Activated CD4-positive, alpha-beta T cell treated with anti-CD3 and anti-CD28 coated beads, Interleukin-2, amount 50 U/mL, for 48 hours (primary cell): ENCODE results near the gene NLRC5.
"Not testable (repeated sequence)": the region's sequence is repeated elsewhere in the genome, so short reads cannot be mapped to it uniquely, and the experiment has no call there.

Source experiments
- DNase-seq, 2 experiments: peaks; one replicate each; pipeline ENCODE4 v3.0.0-alpha.2; 2020

The NLRC5 gene

DNA sequence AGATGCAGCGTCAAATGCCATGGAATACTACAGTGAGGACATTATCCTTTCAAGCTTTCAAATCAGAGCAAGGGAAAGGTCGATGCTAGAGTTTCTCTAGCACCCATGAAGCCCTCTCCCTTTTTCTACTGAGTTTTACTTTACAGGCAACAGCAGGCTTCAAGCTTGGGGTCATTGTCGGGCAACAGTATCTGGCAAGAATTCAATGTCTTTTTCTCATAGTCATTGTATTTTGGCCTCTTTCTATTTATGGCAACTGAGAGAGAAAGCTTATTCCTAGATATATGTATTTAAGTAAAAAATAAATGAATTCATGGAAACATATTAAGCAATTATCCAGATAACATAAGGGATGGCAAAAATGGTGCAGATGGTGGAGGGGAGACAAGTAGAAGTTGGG lies 28.0 kb upstream of the NLRC5 start:
- no peak for DNase-seq

DNA sequence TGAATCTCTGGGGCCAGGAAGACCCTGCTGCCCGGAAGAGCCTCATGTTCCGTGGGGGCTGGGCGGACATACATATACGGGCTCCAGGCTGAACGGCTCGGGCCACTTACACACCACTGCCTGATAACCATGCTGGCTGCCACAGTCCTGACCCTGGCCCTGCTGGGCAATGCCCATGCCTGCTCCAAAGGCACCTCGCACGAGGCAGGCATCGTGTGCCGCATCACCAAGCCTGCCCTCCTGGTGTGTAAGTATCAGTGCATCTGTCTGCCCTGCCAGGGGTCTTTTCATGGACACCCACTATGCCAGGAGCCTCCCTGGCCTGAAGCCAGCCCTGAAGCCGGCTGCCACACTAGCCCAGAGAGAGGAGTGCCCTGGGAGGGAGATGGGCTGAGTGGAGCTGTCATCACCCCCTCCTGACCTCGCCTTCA lies 27.5 kb upstream of the NLRC5 start, which contains the start of gene CETP:
CETP (plus strand) TSS at position 100 of the 431 bp plus-strand sequence; CDS start at position 130, 30 bp downstream.
- no peak for DNase-seq

DNA sequence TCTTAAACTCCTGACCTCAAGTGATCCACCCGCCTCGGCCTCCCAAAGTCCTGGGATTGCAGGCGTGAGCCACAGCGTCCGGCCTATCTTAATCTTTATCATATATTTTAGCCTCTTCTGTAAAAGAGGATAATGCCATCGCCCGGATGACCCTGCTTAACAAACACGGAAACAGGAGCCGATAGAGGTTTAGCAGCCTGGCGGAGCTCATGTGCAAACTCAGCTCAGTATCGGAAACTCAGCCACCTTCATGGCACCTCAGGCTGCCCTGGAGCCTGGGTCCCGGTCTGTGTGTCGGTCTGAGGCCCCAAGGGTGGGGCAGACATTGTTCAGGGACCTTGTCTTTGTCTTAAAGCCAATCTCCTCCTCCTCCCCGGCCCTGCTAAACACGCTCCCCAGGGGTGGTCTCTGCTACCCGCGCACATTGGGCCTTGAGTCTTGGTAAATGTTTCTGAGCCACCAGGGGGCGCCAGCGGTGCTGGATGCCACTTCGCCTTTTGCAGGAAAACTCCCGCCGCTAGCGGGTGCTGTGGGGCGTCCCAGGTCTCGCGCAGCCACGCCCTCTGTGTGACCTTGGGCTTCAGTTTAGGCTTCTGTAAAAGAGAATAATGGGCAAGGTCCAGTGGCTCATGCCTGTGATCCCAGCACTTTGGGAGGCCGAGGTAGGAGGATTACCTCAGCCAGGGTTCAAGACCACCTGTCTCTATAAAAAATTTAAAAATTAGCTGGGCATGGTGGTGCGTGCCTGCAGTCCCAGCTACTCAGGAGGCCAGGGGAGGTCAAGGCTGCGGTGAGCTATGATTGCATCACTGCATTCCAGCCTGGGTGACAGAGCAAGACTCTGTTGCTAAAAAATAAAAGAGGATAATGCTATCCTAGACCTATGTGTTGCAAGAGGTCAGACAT lies 24.9 kb upstream of the NLRC5 start:
- peak; percentile 99 for DNase-seq

DNA sequence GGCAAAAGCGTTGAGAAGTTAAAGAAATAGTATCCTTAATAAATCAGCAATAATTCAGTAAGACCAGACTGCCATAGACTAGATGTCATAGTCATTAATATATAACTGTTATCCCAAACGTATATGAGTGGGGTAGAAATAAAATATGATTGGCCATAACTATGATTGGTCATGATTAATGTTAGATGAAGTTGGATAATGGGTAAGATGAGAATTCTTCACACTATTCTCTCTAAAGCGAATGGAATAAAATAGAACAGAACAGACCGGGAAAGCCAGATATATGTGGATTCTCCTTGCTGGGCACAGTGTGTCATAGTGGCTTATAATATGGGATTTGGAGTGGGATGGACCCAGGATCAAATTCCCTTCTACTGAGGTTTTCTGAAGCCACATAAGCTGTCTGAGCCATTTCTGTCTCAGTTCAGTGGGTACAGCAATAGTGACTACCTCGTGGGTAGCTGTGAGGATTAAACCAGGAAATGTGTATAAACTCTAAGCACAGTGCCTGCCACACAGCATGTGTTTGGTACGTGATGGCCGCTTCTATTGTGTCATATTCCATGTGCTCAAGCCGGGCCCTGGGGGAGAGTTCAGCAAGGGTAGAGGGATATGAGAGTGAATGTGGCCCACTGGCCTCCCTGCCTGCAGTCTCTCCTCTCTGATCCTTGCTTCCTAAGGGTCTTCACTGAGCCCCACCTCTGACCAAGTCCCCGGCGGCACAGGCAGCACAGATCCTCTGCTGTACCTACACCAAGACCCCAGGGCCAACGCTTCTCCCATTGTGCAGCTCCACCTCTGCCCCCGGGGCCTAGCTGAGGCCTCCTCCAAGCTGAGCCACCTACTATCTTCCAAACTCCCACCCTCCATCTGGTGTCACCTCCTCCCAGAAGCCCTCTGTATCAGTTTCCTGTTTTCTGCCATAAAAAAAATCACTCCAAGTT lies 23.9 kb upstream of the NLRC5 start:
- DNase-seq = no peak

DNA sequence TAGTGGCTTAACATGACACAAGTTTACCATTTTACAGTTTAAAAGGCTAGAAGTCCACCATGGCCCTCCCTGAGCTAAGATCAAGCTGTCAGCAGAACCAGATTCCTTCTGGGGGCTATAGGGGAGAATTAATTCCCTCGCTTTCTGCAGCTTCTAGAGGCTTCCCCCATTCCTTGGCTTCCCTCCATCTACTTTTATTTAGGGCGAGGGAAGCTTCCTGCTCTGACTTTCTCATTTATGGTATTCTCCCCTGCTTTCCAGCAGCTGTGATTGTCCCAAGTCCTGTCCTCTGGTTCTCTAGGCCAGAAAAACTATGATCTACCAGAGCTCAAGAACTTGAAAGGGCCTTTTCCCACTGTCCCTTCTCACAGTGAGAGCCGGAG lies 23.3 kb upstream of the NLRC5 start:
- no peak for DNase-seq

DNA sequence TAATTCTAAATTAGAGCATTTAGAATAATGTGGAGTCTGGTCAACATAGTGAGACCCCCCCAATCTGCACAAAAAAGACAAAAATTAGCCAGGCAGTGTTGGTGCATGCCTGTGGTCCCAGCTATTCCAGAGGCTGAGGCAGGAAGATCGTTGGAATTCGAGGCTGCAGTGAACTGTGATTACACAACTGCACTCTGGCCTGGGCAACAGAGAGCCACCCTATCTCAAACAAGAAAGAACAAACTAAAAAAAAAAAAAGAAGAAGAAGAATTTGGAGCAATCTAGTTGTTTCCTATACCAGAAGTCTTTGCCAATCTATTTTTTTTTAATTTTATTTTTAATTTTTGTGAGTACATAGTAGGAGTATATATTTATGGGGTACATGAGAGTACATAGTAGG lies 21.6 kb upstream of the NLRC5 start:
- no peak for DNase-seq

DNA sequence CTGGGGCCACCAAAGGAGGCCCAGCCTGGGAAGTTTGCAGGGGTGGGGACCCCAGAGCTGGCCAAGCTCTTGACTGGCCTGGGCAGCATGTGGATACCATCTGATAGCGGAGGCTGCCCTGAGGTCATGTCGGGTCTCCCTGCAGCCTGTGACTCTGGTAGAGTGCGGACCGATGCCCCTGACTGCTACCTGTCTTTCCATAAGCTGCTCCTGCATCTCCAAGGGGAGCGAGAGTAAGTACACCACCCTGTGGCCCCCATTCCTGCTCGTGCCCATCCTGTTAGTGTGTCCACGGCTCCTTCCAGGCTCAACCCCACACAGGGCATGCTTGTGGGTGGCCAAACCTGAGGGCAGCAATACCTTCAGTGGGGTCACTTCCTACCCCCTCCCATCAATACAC lies 19.6 kb upstream of the NLRC5 start:
- no peak for DNase-seq

DNA sequence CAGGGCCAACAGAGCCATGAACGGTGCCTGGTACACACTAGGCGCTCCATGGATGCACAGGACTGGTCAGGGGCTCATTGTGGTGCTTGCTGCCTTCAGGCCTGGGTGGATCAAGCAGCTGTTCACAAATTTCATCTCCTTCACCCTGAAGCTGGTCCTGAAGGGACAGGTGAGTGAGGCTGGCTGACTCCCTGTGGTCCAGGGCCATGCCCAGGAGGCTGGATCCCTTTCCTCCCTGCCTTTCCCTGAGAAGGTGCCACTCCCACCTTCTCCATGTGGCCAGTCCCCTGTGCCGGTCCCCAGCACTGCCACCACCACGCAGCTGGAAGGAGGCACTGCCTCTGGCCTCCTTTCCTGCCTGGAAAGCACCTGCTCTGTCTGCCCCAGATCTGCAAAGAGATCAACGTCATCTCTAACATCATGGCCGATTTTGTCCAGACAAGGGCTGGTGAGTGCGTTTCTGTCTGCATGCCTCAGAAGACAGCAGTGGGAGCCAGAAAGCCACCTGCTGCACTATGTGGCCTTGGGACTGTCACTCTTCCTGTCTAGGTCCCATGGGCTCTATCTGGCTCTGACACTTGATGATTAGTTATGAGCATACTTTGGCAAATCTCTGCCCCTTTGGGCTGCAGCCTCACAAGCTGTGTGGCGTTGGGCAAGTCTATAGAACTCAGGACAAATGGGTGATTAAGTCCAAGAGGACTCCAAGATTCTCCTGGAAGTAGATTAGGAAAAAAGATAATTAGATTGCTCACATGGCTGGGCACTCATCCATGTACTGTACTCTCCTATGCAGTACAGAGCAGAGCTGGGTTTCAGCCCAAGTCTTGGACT lies 18.2 kb upstream of the NLRC5 start:
- no peak for DNase-seq

DNA sequence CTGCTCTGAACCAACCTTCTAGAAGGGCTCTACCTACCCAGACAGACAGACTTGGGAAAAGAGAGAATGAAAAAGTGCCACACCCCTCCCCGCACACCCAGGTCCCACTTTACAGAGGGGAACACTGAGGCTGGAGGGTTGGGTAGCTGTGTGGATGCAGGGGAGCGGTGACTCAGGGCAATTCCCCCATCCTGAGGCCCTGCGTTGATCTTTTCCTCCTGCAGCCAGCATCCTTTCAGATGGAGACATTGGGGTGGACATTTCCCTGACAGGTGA lies 17.7 kb upstream of the NLRC5 start:
- no peak for DNase-seq

DNA sequence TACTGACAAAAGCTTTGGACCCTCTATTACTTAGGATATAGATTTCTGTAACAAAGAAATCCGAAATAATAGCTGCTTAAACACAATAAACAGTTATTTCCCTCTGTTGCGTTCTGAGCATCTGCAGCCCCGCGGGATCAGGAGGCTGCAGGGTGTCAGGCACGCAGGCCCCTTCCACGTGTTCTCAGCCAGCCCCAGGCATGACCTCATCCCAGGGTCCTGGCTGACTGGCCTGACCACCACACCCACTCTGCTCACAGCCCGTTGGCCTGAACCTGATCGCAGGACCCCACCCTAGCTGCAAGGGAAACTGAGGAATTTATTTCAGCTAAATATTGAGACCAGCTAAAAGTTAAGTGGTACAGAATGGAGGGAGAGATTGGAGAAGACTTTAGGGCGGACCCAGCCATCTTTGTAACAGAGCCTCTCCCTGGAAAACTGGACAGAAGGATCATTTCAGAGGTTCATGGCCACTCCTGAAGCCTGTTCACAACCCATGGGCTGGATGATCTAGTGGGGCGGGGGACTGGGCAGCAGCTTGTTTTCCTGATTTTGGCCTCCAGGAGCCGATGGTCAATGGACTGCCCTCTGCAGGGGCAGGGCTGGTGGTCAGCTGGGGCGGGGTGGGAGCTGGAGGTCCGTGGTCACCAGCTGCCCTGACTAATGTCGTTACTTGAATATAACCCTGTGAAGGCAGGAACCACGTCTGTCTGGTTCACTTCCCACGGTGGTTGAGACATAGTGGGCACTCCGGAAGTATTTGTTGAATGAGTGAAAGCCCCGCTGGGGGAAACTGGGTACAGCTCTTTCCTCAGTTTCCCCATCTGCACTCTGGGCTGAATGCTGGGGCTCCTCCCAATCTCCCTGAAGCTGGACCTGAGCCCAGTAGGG lies 16.7 kb upstream of the NLRC5 start:
- DNase-seq = no peak

DNA sequence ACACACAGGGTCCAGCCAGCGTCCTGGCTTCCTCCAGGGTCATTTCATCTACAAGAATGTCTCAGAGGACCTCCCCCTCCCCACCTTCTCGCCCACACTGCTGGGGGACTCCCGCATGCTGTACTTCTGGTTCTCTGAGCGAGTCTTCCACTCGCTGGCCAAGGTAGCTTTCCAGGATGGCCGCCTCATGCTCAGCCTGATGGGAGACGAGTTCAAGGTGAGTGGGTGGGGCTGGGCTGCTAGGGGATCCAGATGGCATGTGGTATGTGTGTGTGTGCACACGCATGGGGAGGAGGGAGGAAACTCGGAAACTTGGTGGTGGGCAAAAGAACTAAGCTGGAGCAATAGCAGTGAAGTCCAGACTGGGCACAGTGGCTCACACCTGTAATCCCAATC lies 16.1 kb upstream of the NLRC5 start:
- DNase-seq = no peak

DNA sequence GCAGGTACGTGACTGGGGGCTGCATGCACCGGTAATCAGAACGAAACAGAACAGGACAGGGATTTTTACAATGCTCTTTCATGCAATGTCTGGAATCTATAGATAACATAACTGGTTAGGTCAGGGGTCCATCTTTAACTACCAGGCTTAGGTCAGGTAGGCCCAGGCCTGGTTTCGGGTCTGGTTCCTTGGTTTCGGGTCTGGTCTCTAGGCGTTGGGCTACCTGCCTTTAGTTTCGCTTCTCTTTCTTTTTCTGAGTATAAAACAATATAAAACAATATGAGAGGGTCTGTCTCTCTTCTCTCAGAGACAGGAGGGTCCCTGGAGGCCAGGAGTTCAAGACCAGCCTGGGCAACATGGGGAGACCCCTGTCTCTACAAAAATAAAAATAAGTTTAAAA lies 15.5 kb upstream of the NLRC5 start:
- not testable (repeated sequence) for DNase-seq

DNA sequence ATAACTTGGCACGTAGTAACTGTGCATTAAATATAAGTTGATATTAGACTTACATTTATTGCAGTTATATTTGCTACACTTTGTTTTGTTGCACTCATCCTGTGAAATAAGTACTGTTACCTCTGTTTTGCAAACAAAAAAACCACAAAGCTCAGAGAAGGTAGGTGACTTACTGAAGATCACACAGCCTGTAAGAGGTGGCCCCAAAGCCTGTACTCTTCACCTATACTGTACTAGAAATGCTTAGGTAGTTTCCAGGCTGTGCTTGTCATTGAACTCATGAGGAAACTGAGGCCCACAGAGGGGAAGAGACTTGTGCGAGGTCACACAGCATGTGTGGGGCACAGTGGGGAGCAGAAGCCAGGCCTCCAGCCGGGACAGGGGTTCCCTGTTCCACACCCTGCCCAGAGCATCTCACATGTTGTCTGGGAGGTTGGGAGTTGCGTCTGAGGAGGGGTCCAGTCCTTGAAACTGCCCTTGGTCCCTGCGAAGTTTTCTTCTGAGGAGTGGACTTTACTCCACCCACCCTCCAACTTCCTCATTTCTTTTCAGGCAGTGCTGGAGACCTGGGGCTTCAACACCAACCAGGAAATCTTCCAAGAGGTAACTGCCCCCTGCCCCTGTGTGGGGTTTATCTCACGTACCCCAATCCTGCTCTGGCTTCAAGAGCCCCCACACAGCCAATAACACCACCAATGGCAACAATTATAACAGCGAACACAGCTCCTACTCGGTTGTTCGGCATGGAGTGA lies 14.6 kb upstream of the NLRC5 start:
- no peak for DNase-seq

DNA sequence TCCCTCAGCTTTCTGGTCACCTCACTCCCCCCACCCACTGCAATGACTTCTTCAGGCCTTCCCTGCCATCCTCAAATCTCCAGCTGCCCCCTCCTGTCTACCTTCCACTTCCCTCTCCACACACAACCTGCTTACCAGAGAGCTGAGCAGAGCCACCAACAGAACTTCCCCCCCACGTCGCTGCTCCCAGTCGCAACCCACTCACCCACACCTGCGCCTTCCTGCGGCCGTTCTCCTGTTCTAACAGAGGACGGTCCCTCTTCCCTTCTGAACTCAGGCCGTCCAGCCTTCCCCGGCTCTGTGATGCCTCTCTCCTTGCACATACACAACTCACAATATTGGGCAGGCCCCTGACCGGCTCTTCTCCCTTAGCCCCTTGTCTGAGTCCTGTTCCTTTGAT lies 13.6 kb upstream of the NLRC5 start:
- no peak for DNase-seq

DNA sequence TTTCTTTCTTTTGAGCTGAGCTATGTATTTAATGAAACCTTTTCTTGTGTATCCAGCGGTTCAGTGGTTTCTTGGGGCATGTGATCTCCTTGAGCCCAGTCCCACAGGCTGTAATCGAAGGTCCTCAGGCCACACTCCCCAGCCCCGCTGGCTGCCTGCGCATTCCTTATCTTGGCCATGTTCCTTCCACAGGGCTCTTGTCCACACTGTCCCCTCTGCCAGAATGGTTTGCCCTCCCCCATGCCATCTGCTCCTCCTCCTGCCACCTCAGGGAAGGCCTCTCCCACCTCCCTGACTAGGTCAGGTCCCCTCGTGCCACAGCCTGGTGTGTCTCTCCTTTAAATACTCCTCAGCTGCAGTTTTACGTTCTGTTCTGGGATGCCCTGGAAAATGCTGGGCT lies 12.1 kb upstream of the NLRC5 start:
- no peak for DNase-seq

DNA sequence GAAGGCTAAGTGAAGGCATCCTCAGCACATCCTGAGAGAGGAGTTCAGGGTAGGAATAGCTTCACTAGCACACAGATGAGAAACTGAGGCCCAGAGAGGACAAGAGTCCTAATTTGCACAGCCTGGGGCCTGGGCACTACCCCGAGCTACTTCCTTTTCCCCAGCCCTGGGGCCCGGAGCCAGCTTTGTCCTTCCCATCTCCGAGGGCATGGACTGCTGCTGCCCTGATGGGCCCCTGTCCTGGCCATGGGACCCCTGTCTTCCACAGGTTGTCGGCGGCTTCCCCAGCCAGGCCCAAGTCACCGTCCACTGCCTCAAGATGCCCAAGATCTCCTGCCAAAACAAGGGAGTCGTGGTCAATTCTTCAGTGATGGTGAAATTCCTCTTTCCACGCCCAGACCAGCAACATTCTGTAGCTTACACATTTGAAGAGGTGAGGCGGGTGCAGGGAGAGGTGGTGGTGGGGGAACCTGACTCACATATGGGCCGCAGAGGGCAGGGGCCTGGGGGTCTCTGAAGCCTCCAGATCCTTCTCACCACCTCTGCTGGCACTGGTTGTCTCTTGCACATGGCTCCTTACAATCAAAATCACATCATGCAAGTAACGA lies 11.4 kb upstream of the NLRC5 start:
- DNase-seq = no peak

DNA sequence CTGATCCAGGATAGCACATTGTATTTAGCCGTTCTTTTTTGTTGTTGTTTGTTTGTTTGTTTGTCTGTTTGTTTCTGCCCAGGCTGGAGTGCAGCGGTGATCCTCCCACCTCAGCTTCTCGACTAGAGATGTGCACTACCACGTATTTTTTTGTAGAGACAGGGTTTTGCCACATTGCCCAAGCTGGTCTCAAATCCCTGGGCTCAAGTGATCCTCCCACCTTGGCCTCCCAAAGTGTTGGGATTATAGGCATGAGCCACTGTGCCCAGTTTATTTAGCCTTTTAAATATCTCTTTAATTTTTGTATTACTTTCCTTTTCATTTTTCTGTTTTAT lies 9.2 kb upstream of the NLRC5 start:
- DNase-seq = no peak

DNA sequence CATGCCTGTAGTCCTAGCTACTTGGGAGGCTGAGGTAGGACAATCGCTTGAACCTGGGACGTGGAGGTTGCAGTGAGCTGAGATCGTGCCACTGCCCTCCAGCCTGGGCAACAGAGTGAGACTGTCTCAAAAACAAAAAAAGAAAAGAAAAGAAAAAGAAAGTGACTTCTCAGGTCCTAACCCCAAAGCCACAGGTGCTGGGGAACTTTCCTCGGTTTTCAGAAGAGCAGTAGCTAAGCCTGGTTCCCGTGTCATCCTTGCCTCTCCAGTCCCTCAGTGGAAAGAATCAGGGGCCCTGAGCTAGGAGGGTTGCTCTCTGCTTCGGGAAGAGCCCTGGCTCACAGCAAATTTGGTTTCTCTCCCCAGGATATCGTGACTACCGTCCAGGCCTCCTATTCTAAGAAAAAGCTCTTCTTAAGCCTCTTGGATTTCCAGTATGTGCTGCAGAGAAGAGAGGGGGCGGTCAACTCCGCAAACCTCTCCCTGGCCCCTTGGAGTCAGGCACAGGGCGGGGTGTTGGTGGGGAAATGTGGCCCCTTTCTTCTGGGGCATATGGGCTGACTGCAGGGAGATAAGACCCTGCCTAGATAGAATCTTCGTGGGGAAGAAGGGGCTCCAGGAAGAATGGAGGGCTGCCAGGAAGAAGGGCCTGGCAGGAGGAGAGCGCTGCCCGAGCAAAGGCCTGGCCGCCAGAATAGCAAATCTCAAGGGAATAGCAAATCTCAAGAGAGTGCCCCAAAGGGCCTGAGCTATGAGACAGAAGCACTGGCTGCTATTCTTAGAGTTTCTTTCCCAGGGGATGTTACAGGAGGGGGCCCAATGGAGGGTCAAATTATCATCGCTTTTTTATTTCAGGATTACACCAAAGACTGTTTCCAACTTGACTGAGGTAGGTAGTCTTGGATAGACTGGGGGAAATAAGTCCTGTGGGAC lies 8.3 kb upstream of the NLRC5 start:
- no peak for DNase-seq

DNA sequence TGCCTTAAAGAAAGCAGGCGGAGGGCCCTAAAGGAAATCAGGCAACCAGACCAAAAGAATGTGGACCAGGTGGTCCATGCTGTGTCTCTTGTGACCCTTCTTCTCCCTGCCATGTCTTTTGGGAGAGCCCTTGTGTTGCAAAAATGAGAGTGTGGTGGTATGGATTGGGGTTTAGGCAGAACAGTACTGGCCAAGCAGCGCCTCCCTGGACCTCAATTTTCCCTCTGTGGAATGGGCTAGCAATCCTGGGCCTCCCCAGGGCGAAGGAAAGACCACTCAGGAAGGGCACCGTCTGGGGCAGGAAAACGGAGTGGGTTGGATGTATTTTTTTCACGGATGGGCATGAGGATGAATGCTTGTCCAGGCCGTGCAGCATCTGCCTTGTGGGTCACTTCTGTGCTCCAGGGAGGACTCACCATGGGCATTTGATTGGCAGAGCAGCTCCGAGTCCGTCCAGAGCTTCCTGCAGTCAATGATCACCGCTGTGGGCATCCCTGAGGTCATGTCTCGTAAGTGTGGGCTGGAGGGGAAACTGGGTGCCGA lies 7.6 kb upstream of the NLRC5 start:
- no peak for DNase-seq

DNA sequence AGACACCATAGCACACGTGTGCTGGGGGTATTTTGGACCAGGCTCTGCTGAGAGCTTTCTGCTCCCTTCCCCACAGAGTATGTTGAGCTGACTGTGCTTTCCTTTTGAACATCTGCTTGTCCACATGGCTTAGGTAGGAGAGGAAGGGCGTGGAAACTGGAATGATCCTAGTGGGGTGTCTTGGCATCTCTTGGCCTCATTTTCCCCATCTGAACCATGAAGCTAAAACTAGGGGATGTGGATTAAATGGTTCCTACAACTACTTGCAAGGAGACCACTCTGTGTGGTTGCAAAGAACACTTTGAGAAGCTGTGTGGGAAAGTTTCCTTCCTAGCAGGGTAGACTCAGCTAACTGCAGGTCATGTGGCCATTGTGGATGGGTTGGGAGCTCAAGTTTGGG lies 6.7 kb upstream of the NLRC5 start:
- no peak for DNase-seq
